ENCODE results near the gene TMEM143.
A peak's percentile ranks its signal among the peaks of the same experiment; 100 is the strongest.

Gene TMEM143

DNA sequence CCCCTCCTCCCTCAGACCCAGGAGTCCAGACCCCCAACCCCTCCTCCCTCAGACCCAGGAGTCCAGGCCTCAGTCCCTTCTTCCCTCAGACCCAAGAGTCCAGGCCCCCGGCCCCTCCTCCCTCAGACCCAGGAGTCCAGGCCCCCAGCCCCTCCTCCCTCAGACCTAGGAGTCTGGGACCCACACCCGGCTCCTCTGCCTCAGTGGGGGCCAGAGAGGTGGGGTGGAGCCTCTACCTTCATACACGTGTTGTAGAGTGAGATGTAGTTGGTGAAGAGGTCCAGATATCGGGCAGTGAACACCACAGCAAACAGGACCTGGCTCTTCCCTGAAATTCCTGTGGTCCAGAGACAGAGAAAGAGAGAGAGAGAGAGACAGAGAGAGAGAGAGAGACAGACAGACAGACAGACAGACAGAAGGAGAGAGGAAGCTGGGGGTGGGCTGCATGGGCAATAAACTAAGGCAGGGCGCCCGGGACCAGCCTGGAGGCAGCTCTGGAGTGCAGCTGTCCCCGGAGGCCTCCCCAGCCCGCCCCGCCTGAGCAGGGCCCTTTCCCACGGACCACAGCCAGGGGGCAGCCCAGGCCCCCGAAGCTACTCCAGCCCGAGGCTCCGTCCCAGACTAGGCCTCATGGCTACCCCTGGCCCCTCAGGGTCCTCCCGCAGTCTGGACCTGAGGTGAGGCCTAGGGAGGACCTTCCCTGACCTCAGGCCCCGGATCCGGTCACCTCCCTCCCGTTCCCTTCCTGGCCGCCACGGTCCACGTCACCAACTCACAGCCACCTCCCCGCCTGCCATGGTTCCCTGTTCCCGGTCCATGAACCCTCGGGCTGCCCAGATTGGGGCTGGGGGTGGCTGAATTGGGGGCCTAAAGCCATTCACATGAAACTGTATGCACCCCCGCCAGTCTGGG, 26.7 kb upstream of the TMEM143 start:
- no peak for FAIRE-seq
- TF ChIP-seq, protein P1, sequence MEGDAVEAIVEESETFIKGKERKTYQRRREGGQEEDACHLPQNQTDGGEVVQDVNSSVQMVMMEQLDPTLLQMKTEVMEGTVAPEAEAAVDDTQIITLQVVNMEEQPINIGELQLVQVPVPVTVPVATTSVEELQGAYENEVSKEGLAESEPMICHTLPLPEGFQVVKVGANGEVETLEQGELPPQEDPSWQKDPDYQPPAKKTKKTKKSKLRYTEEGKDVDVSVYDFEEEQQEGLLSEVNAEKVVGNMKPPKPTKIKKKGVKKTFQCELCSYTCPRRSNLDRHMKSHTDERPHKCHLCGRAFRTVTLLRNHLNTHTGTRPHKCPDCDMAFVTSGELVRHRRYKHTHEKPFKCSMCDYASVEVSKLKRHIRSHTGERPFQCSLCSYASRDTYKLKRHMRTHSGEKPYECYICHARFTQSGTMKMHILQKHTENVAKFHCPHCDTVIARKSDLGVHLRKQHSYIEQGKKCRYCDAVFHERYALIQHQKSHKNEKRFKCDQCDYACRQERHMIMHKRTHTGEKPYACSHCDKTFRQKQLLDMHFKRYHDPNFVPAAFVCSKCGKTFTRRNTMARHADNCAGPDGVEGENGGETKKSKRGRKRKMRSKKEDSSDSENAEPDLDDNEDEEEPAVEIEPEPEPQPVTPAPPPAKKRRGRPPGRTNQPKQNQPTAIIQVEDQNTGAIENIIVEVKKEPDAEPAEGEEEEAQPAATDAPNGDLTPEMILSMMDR (IDR thresholded peaks at IDR 0.05; ENCODE audit: insufficient read depth, missing control alignments), result peak; percentile 27
- DNase-seq (ENCODE audit: insufficient read length, low spot score), result no peak

GRCh38 chr19:48386981-48387380, 23.2 kb upstream of the TMEM143 start:
- TF ChIP-seq, protein P1 (IDR thresholded peaks at IDR 0.05; ENCODE audit: insufficient read depth, missing control alignments), result no peak
- FAIRE-seq (no peak), DNase-seq (ENCODE audit: insufficient read length, low spot score) (no peak)

- FAIRE-seq (no peak), DNase-seq (ENCODE audit: insufficient read length, low spot score) (no peak)
- TF ChIP-seq, protein P1 (IDR thresholded peaks at IDR 0.05; ENCODE audit: insufficient read depth, missing control alignments), result no peak
Observed at GRCh38 chr19:48385461-48386087, 21.8 kb upstream of the TMEM143 start.

GRCh38 chr19:48382286-48382685, 18.5 kb upstream of the TMEM143 start:
- no peak for FAIRE-seq
- no peak for DNase-seq (ENCODE audit: insufficient read length, low spot score)
- TF ChIP-seq, protein P1 (IDR thresholded peaks at IDR 0.05; ENCODE audit: insufficient read depth, missing control alignments), result no peak

GRCh38 chr19:48381178-48381950, 17.6 kb upstream of the TMEM143 start:
- FAIRE-seq, result no peak

DNA sequence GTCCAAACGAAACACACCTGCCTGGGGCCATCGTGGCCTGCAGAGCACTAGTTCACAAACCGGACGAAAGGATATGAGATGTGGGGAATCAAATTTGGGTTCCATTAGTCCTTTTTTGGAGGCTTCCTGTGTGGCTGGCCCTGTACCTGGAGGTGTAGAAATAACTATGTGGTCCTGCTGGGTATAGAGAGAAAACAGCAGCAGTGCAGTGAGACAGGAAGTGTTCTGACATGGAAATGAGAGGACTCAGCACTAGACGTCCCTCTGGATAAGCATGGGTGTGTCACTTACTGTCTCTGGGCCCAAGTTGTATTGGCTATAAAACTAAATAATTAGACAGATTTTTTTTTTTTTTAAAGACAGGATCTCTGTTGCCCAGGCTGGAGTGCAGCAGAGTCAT, 15.3 kb upstream of the TMEM143 start:
- DNase-seq (ENCODE audit: insufficient read length, low spot score) (no peak), FAIRE-seq (no peak)
- TF ChIP-seq, protein P1 (IDR thresholded peaks at IDR 0.05; ENCODE audit: insufficient read depth, missing control alignments), result no peak

More at GRCh38 chr19:48381178-48381950, 17.6 kb upstream of the TMEM143 start:
- DNase-seq (ENCODE audit: insufficient read length, low spot score), result no peak
- TF ChIP-seq, protein P1 (IDR thresholded peaks at IDR 0.05; ENCODE audit: insufficient read depth, missing control alignments), result no peak

All from D721Med (cell line).